DMS 273 (cell line): Measurements from ENCODE around the gene DIPK1A.

Source experiments
- DNase-seq: peaks from one replicate; lab custom pipeline; 2025; ENCODE audit not compliant: unreplicated experiment; lab: John Stamatoyannopoulos, UW

DIPK1A gene

DNA sequence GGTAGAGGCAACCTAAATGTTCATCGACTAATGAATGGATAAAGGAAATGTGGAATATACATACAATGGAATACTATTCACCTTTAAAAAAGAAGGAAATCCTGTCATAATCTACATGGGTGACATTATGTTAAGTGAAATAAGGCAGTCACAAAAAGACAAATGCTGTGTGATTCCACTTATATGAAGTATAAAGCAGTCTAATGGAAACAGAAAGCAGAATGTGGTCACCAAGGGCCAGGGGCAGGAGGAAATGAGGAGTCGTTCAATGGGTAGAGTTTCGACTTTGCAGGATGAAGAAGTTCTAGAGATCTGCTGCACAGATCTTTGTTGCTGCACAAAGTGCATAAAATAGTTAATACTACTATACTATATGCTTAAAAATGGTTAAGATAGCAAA is 7.8 kb downstream of the DIPK1A start:
- DNase-seq = no peak

DNA sequence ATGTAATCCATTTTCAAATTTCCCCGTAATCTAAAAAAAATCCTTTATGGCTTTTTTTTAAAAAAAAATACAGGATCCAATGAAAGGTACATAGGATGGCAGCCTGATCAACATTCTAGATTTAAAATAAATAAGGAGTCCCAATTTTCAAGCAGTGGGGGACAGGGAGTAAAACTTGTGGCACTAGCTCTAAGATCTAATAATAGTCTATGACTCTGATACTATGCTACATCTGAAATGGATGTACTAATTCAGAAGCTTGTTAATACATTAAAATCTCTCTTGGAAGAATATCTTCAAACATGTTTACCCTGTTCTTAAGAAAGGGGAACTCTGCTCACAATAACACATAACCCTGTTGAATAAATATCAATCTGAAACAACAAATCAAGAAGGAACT is 8.5 kb downstream of the DIPK1A start:
- DNase-seq = no peak

DNA sequence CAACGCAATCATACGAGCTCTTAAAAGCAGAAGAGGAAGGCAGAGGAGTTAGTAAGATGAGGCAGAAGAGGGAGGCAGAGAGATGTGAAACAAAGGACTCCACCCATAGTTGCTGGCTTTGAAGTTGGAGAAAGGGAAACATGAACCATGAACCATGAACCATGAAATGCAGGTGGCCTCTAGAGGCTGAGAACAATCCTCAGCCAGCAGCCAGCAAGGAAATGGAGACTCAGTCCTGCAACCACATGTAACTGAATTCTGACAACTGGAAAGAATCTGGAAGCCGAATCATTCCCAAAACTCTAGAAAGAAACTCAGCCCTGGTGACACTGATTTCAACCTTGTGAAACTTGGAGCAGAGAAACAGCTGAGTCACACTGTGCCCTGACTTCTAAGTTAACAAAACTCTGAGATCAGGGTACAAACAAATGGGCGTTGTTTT is 10.1 kb downstream of the DIPK1A start:
- DNase-seq = no peak

DNA sequence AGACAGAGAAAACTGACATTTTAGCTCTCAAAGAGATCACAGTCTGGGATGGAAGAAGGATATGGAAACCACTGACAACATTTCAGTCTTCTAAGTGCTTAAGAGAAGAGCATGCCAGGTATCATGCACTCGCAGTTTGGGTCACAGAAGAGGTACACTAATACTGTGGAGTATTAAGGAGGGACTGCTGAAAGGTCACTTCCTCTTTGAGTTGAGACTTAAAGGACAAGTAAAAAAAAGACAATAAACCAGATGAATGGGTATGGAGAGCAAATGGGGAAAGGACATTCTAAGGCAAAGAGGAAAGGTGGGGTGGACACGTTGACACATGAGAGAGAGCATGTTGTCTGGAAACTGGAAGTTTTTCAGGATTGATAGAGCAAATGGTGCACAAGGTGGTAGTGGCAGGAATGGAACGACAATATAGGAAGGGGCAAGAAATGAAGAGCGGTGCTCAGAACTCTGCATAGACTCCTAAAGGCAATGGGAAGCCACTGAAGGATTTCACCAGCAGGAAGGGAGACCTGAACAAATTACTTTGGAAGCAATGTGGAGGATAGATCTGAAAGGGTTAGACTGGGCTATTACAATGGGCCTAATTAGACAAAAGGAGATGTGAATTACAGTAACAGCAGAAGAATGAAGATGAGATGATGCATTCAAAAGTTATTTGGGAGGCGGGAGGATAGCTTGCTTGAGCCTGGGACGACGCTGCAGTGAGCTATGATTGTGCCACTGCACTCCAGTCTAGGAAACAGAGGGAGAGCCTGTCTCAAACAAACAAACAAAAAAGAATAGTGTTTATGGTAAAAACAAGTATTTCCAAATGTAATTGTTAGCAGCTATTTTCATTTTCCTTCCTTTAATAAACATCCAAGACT is 11.1 kb downstream of the DIPK1A start:
- no peak for DNase-seq

DNA sequence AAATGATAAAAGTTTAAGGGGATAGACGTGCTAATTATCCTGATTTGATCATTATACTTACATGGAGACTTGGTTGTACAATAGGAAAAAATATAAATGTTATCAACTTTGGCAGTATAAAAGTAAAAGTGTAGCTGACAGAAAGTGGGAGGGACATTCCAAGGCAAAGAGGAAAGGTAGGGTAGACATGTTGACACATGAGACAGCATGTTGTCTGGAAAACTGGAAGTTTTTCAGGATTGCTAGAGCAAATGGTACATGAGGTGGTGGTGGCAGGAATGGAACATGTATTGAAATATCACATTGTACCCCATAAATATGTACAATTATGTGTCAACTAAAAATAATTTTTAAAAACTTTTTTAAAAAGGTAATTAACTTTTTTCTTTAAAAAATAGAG is 13.2 kb downstream of the DIPK1A start:
- no peak for DNase-seq

DNA sequence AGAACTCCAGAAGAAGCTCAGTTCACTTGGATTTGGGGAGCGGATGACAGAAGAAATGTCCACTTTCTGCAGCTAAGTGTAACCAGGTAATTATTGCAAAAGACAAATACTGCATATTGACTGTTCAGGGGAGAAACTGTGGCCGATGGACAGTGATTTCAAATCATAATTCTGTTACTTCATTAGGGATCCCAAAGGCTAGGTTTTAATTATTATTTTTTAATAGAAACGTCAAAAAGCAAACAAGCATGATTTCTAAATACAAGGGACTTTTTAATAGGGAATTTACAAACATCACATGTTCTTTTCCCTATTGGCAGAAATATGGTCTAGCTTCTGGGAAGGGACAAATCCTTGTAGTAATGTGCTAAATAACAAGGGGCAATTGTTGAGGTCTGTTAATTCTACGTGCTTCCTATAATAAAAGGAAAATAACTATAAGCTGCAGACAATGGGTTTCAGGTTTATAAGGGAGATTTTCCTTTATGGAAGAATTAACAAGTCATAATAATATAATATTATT is 15.5 kb downstream of the DIPK1A start:
- no peak for DNase-seq

DNA sequence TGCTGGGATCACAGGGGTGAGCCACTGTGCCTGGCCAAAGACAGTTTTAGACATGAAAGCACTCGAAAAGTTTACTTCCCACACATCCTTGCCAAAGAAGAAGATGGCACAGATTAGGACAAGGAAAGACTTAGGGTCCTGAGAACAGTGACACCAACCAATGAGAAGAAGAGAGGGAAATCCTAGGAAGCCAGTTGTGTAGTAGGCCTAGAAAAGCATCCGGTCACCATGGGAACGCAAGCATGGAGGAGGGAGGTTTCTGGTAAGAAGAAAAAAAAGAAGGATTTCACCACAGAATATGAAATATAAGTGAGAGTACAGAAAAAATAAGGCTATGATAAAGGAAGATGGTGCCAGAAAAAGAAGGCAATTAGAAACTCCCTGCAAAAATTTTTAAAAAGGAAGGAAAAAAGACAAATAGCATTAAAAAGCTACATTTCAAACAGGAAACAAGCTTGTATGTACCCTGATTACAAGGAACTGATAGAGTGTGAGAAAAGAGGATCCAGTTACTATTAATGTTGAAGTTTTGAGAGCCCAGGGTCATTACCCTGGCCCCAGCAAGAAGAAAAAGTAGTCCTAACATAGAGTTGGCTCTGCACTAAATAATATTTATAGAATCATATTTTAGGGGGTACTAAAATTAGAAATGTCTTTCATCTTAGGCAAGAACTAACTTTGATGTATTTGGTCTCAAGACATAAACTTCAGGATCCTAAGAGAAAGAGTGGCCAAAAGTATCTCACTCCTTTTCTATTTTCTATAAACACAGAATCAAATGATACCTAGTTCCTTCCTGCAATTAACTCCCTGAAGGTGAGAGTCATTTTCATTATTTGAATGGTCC is 16.1 kb downstream of the DIPK1A start:
- DNase-seq = no peak

DNA sequence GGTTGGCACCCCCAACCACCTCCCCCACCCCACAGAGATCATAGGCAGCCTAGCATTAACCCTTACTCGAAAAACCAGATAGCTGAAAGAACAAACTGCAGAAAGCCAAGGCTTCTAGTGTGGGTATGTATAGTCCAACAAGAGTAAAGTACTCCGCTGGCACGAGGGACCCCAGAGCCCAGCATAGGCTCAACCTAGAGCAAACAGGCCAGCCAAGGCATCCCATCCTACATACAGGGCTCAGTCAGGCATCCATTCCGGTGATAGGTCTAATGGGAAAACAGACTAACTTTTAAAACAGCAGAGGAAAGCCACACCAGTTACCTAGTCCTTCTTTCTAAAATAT is 17.8 kb downstream of the DIPK1A start:
- DNase-seq = no peak

DNA sequence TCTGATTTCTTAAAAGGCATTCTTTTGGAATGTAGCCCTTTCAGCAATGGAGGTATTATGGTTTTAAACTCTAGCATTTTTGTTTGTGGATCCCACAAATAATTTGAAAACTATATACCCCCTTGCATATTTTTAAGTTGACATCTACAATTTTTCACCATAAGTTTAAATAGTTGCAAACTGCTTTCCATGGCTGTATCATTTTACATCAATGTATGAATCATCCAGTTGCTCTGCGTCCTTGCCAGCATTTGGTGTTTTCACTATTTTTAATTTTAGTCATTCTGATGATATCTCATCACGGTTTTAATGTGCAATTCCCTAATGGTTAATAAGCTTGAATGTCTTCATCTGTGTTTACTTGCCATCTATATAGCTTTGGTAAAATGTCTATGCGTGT is 20.7 kb downstream of the DIPK1A start:
- DNase-seq = no peak

DNA sequence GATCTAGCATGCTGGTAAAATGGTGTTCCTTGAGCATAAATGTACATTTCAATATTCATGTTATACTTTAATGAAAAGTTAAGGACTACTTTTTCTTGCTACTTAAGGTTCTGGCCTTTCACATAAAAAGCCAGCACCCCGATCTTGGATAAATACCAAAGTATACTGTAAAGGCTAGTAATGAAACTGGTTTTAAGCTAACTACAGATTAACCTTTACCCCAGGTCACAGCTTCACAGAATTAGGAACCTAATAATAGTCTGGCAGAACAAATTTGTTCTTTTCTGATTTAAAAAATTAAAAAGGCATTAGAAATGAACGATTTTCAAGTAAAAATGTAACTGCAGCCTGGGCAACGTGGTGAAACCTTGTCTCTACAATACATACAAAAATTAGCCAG is 23.5 kb downstream of the DIPK1A start:
- DNase-seq = no peak

DNA sequence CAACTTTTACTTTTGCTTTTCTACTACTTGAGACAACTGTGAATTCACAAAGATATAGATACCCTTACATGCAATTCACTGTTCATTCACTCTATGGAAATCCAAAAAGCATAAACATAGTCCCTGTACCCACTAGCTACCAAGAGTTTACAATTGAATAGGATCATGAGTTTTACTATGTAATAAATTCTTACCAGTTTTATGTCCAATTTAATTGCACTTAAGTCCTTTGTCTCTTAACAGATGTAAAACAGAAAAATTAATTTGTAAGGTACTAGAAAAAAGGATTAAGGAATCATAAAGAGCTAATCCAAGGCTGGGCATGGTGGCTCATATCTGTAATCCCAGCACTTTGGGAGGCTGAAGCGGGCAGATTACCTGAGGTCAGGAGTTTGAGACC is 24.4 kb downstream of the DIPK1A start:
- no peak for DNase-seq

DNA sequence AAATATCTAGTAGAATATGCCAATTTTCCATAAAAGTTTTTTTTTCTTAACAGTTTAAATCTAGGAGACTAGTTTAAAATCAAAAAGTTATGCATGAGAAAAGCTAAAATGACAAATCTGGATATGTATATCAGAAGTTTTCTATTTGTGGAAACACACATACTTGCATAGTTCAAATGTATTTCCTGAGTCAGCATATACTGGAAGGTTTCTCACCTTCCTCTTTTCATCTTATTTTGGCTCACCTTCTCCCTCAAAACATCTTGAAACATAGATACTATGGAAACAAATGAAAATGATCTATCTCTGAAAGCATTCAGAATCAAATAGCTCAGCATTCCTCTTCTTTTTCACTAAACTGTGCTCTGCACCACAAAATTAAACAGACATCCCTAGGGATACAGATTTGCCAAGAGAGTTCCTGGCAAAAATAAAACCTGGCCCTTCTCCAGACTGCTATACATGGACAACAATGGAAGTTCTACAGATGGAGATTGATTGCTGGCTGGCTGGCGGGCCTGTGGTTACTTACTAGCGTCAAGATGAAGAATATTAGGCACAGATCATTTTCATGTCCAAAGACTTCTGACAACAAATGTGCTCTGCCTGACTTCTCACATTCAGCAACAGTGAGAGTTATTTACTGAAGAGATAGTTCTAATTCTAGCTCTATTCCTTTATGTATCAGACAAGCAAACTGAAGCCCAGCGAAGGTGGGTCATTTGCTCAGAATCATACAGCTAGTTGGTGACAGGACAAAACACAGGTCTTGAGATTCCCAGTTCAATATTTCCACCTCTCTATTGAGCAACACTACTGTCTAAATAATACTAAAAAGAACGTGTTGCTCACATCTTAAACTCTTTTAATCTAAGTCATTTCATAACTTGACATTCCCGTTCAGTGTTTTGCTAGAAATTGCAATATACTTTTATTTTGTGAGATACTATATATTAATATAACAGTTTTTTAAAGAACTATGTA is 26.6 kb downstream of the DIPK1A start:
- peak; percentile 83 for DNase-seq

DNA sequence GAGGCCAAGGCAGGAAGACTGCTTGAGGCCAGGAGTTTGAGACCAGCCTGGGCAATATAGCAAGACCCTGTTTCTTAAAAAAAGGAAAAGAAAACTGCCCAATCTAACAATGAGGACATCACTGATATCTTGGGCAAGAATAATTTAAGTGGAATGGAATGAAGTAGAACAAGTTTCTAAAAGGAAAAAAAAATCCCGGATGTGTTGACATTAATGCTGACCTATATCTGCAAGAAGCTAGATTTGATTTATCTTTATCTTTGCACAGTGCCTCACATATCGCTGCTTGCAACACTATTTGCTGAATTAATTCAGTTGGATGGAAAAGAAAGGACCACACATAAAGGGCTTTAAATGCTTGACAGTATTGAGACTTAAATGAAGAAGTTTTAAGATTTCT is 27.8 kb downstream of the DIPK1A start:
- no peak for DNase-seq

DNA sequence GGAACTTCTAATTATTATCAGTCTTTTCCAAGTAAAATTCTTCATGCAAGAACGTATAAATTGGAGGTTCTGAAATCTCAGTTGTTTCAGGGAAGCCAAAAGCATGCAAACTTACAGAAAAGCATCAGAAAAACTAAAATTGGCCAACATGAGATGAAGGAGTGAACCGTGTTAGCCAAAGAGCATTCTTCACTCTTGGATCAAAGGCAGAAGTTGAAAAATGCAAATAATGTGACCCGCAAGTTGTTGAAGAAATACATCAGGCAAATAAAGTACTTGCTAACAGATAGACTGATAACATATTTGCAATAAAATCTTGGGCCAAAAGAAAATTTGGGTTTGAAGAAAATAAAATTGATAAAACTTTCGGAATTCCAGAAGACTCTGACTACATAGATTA is 29.6 kb downstream of the DIPK1A start:
- no peak for DNase-seq

DNA sequence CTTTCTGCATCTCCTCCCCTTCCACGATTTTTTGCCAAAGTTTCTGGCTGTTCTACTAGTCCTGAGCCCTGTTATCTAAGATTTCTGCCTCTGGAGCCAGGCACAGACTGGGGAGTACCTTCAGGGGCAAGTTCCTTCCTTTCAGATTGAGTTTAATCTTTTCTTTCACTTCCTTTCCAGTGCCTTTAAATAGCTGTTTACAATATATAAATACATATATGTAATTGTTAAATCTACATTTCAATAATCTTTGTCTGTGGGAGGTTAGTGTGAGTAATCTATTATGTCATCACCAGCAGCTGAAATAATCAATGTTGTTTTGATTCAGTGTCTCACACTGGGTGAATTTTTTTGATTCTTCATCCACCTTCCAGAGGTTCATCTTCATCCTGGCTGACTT is 31.8 kb downstream of the DIPK1A start:
- DNase-seq = no peak

DNA sequence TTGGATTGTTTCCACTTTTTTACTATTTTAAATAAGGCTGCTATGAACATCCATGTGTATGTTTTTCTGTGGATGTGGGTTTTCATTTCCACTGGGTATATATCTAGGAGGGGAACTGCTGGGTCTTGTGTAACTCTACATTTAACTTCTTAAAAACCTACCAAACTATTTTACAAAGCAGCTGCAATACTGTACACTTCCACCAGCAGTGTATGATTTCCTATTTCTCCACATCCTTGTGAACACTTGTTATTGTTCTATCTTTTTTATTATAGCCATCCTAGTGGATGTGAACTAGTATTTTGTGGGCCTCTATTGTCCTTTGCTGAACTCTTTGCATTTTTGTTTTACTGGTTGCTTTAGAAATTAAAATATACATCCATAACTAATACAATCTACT is 33.4 kb downstream of the DIPK1A start:
- DNase-seq = no peak

DNA sequence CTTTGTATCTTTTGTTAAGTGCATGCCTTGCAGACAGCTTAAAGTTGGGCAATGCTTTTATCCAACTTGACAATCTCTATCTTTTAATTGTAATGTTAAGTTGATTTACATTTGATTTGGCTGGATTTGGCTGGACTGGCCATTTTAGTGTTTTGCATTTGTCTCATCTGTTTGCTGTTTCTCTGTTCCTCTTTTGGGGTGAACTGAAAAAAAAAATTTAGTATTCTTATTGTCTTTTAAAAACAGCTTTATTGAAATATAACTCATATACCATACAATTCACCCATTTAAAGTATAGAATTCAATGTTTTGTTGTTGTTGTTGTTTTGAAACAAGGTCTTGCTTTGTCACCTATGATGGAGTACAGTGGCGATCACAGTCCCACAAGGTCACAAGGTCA is 34.4 kb downstream of the DIPK1A start:
- no peak for DNase-seq

DNA sequence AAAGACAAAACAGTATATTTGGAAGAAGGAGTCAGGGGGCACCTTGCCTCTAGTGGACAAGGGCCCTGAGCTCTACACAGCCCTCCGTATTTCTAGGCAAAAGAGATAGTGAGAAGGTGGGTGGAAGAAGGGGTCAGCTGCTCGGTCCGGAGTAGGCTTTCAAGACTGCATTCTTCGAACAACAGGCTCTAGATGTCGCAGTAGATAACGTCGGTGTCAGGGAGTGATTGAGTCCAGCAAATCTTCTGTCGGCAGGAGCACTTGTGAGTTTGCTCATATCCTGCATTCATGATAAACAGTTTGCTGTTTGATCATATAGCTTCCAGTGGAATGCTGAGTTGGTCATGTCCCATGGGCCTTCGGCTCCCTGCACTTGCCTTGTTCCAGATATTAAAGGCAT is 36.8 kb downstream of the DIPK1A start:
- DNase-seq = no peak

DNA sequence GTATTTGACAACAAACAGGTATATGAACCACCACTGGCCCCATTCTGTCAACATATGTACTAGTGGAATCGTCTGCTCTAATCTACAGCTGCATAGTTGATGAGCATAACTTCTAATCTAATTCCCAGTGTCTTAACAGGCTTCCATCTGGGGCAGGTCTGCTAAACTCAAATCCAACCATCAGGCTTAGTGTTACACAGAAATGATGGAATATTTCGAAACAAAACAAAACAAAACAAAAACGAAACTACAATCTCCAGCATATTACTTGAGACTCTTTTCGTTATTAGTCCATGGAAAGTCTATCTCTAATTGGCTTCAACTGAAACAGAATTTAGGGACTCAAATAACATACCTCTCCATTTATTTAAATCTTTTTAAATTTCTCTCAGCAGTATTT is 37.6 kb downstream of the DIPK1A start:
- no peak for DNase-seq

DNA sequence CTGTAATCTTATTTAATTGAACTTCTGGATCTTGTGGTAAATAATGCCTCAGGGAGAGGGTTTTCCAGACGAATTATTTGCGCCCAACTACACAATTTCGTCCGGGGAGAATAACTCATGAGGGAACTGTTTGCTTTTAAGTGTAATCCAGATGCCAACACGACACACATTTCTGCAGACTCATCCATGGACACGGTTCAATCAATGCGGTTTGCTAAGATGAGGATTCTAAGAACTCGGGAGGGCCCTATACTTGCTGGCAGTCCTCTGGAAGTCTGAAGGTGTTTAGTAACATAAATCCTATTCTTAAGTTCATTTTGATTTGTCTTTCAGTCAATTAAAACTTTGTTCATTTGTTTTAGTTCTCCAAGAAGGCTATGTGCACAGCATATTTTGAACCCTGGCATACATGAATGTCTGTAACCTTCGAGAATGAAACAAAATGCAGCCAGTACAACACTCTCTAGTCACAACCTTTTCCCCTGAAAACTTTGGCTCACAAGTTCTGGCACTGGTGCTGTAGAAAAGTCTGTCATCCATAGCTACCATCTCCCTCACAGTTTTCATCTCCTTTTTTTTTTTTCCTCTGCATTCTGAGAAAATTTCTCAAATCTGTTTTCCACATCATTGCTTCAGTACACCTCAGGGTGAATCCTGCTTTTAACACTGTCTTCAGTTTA is 38.8 kb downstream of the DIPK1A start:
- DNase-seq = no peak
